GM18520 (cell line): Measurements from ENCODE around the gene OSBP2.
"Not testable (repeated sequence)": the region's sequence is repeated elsewhere in the genome, so short reads cannot be mapped to it uniquely, and the experiment has no call there.

Source experiments
- ATAC-seq: cut with Tn5 transposase; IDR thresholded peaks from one replicate; pipeline ENCODE4 v1.9.1; 2021; ENCODE audit not compliant: unreplicated experiment

OSBP2 gene

DNA sequence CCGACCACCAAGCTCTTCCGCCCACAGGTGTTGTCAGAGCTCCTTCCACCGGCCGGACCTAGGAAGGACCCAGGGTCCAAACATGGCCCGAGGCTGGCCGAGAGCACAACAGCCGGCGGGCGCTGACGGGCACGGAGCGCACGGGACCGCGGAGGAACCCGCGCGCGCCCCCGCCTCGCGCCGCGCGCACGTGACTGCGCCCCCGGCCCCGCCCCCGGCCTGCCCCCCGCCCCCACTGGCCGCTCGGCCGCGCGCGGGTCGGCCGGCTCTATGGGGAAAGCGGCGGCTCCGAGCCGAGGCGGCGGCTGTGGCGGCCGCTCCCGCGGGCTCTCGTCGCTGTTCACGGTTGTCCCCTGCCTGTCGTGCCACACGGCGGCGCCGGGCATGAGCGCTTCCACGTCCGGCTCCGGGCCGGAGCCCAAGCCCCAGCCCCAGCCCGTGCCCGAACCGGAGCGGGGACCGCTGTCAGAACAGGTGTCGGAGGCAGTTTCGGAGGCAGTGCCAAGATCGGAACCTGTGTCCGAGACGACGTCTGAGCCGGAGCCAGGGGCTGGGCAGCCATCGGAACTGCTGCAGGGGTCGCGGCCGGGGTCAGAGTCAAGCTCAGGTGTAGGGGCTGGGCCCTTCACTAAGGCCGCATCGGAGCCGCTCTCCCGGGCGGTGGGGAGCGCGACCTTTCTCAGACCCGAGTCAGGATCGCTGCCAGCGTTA is at the start of gene OSBP2:
Gene OSBP2, plus strand, starts transcription at position 235 of the 711 bp plus-strand sequence. Its CDS starts 36 bp downstream, at position 271.
- no peak for ATAC-seq

GRCh38 chr22:30646518-30647160 is 48.0 kb upstream of the OSBP2 start:
- ATAC-seq, result no peak

DNA sequence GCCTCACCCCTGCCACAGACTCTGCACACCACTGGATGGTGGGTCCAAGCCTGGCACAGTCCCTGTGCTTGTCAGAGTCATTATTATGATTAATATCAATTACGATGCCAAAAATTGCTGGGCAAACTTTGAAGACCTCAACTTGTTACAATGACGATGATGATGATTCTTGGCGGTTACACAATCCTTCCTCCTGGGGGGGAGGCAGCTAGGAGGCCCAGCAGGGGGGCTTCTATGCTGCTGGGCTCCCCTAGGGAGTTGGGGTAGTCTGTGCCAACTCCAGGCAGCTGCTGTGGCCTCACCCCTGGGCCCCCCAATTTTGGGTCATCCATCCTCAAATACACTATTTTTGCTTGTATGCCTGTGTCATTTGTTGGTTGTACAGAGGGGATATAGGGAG is 47.1 kb upstream of the OSBP2 start:
- no peak for ATAC-seq

- no peak for ATAC-seq
Observed at GRCh38 chr22:30648825-30649224, 45.8 kb upstream of the OSBP2 start.

GRCh38 chr22:30649430-30650007 is 45.2 kb upstream of the OSBP2 start:
- no peak for ATAC-seq

DNA sequence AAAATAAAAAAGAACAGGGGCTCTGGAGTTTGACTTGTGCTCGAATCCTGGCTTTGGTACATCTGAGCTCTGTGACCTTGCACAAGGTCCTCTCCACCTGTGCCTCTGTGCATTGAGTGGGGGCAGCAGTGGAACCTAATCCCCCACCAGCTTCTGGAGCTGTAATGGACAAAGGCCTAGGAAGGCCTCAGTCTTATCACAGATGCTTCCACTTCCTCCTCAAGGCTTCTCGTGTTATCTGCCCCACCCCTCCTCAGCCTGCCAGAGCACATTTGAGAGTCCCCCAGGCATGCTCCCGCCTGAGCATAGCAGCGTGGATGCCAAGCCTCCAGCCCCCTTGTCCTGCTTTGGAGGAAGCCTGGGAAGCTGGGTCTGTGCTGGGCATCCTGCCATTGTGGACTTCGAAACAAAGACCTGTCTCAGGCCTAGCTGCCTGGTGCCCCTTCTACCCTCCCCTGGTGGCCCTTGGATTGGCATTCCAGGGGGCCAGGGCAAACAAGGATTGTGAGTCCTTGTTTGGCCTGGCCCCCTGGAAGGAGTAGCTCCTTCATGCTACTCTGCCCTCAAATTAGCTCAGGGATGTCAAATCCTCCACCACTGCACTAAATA is 44.1 kb upstream of the OSBP2 start:
- no peak for ATAC-seq

- no peak for ATAC-seq
Observed at GRCh38 chr22:30652852-30653251, 41.8 kb upstream of the OSBP2 start.

DNA sequence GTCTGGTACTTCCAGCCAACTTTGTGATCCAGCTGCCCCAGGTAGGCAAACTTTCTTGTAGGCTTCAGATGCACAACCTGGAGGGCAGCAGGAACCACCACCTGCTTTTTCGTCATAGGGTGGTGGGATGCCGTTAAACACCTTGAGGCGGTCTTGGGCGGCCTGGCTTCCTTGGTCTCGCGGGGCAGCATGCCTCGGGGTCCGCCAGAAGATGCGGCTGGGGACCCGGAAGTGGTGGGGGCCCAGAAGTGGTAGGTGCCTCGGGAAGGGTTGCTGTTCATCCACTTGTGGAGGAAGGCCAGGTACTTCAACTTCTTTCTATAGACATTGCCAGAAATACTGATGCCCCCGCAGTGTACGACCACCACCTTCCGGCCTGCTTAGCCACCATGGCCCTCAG is 40.3 kb upstream of the OSBP2 start:
- no peak for ATAC-seq

GRCh38 chr22:30655532-30655931 is 39.1 kb upstream of the OSBP2 start:
- ATAC-seq, result no peak

GRCh38 chr22:30662040-30662439 is 32.6 kb upstream of the OSBP2 start:
- ATAC-seq, result no peak

GRCh38 chr22:30664798-30665197 is 29.9 kb upstream of the OSBP2 start:
- no peak for ATAC-seq

DNA sequence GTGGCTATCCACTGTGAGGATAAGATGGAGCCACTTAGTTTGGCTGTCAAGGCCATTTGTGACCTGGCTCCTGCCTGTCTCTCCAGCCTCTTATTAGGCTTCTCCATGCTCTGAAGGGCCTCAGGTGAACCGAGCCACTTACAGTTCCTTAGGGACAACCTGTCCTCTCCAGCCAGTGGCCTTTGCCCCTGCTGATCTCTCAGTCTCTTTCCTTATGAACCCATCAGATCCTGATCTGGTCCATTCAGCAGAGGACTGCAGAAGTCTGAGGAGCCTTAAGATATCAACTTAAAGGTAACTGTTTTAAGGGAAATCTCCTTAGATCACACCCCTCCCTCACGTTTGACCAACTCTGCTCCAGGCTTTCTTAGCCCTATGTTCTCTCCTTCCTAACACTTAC is 29.4 kb upstream of the OSBP2 start:
- ATAC-seq, result no peak

- ATAC-seq, result no peak
Observed at GRCh38 chr22:30665786-30666185, 28.9 kb upstream of the OSBP2 start.

DNA sequence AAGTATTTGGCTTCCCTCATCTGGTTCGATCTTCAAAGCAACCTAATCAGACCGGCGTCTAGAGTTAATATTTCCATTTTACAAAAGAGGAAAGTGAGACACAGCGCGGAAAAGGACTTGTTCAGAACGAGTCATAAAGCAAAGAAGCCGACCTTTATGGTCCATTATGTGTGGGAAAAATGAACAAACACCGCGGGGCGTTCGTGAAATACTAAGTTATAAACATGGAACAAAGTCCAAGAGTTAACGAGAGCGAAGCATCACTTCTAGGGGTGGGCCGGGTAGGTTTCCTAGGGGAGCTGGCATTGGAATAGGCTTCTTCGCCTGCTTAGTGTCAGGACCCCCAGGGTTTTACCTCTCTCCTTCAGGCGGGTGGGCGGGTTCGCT is 27.6 kb upstream of the OSBP2 start:
- no peak for ATAC-seq

- peak; percentile 76 for ATAC-seq
Observed at GRCh38 chr22:30667494-30668385, 26.9 kb upstream of the OSBP2 start, which contains the start of gene DUSP18. DUSP18 (minus strand) TSS chr22:30667875; CDS start chr22:30664003, 3,872 bp downstream.

- no peak for ATAC-seq
Observed at GRCh38 chr22:30668386-30668710, 26.3 kb upstream of the OSBP2 start.

GRCh38 chr22:30671071-30671470 is 23.6 kb upstream of the OSBP2 start:
- no peak for ATAC-seq

DNA sequence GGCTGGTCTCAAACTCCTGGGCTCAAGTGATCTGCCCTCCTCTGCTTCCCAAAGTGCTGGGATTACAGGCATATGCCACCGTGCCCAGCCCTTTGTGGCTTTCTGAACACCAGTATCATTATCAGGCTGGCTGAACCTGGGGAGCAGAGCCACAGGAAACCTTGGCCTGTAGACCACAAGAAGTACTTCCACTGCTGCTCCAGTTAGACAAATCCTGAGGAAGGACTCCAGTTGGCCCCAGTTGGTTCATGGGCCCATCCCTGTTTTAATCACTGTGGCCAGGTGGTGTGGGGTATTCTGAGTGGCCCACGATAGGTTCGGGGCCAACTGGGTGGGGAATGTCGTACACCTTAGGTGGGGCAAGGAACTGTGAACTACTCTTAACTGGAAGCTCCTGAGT is 21.5 kb upstream of the OSBP2 start:
- ATAC-seq, result no peak

DNA sequence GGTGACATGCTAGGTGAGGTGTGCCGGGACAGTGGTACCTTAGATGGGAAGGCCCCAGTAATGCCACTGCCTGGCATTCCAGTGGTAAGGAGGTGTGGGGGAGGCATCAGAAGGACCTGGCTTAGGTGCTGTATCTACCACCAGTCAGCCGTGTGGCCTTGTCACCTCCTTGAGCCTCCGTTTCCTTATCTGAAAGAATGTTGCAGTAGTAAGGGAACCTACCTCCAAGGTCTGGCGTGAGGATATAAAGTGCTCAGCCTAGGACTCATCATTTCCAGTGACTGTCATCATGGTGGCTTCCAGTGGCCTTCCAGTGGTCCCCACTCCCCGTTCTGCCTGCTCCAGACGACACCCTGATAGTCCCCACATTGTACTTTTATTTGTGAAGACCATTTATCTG is 20.2 kb upstream of the OSBP2 start:
- ATAC-seq, result no peak

- no peak for ATAC-seq
Observed at GRCh38 chr22:30675436-30675835, 19.2 kb upstream of the OSBP2 start.

DNA sequence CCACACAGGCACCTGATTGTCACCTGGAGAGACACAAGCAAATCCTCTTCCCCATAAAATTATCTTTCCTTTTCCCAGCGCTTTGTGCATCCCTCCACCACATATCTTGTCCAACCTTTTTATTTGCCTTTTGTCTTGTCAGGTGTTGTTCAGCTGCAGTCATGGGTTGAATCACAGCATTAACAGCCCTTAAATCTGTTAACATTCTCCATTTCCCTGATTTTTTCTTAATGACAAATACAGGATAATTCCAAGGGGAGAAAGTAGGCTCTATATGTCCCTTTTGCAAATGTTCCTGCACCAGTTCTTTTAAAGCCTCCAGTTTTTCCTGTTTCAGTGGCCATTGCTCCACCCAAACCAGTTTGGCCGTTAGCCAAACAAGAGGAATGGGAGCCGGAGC is 18.1 kb upstream of the OSBP2 start:
- ATAC-seq, result not testable (repeated sequence)
